Osteoblast (primary cell): ENCODE results near the gene ADGRL3. TPM values are rescaled to one million over a fixed set of nuclear protein-coding genes. Genes with fewer than 3 reads are reported as not detected.

ENCODE experiments used
- DNase-seq: peaks from one replicate; pipeline ENCODE4 v3.0.0; 2011; ENCODE audit warnings: low spot score, mixed read lengths; ENCODE audit not compliant: insufficient read length; ENCODE audit errors: missing footprints
- H2AFZ ChIP-seq: 2 replicates; pipeline ENCODE4 v1.6.0; 2011; ENCODE audit warnings: mild to moderate bottlenecking, low read length
- H3K27ac ChIP-seq: 2 replicates; pipeline ENCODE4 v1.5.1; 2011; ENCODE audit warnings: mild to moderate bottlenecking, low read depth, low read length, moderate library complexity
- H3K27me3 ChIP-seq: 2 replicates; pipeline ENCODE4 v1.6.0; 2012; ENCODE audit warnings: mild to moderate bottlenecking, control low read depth, inconsistent platforms, low read length, moderate library complexity; ENCODE audit not compliant: insufficient read depth
- H3K36me3 ChIP-seq: 2 replicates; pipeline ENCODE4 v1.5.1; 2011; ENCODE audit warnings: mild to moderate bottlenecking, low read length, control low read depth, moderate library complexity; ENCODE audit not compliant: insufficient read depth
- H3K4me1 ChIP-seq: 2 replicates; pipeline ENCODE4 v1.5.1; 2011; ENCODE audit warnings: mild to moderate bottlenecking, low read length, control low read depth, moderate library complexity; ENCODE audit not compliant: insufficient read depth
- H3K4me2 ChIP-seq: 2 replicates; pipeline ENCODE4 v1.6.0; 2011; ENCODE audit warnings: mild to moderate bottlenecking, low read length; ENCODE audit not compliant: insufficient read depth
- H3K4me3 ChIP-seq: fragments of 200-600 bp; sonication (generic); 3 replicates; pipeline ENCODE4 v1.5.1; 2012; ENCODE audit warnings: mild to moderate bottlenecking, low read length, inconsistent platforms; ENCODE audit not compliant: insufficient read depth
- H3K79me2 ChIP-seq: 2 replicates; pipeline ENCODE4 v1.6.0; 2012; ENCODE audit warnings: mild to moderate bottlenecking, low read length, control low read depth, inconsistent platforms; ENCODE audit not compliant: insufficient read depth
- H3K9me3 ChIP-seq: 2 replicates; pipeline ENCODE4 v1.5.1; 2011; ENCODE audit warnings: low read depth, low read length, control low read depth
- H4K20me1 ChIP-seq: 2 replicates; pipeline ENCODE4 v1.6.0; 2012; ENCODE audit warnings: mild to moderate bottlenecking, low read length, control low read depth; ENCODE audit not compliant: insufficient read depth
- CTCF ChIP-seq: IDR thresholded peaks from 2 replicates; pipeline ENCODE4 v1.5.1; 2011; ENCODE audit warnings: mild to moderate bottlenecking, low read depth, low read length, moderate library complexity; ENCODE audit errors: extremely low read depth
- total RNA-seq: library from RNA; depleted of rRNA; stranded (reverse); fragments of >200 nt; gene quantifications from 2 replicates; pipeline ENCODE4 v1.2.3, GENCODE V29; 2012

Gene ADGRL3
- total RNA-seq, 1 donor, result not detected

GRCh38 chr4:61922766-61923165 lies 722.6 kb downstream of the ADGRL3 start:
- Histone ChIP-seq H3K27ac (no peak overlapping the region), H3K79me2 (no peaks in the 10 kb centered on the region), H3K36me3 (no peaks in the 10 kb centered on the region), H3K27me3 (no peaks in the 10 kb centered on the region), H3K4me3 (no peak overlapping the region), H3K4me2 (no peak overlapping the region), H4K20me1 (no peaks in the 10 kb centered on the region), H3K9me3 (no peaks in the 10 kb centered on the region), H3K4me1 (no peaks in the 10 kb centered on the region), H2AFZ (no peak overlapping the region)
- TF ChIP-seq CTCF, result no peak
- no peak for DNase-seq

- Histone ChIP-seq H3K79me2 (no peaks in the 10 kb centered on the region), H3K36me3 (no peaks in the 10 kb centered on the region), H2AFZ (no peak overlapping the region), H3K27ac (no peak overlapping the region), H3K4me3 (no peak overlapping the region), H4K20me1 (no peaks in the 10 kb centered on the region), H3K4me2 (no peak overlapping the region), H3K27me3 (no peaks in the 10 kb centered on the region), H3K9me3 (no peaks in the 10 kb centered on the region), H3K4me1 (no peaks in the 10 kb centered on the region)
- no peak for DNase-seq
- no peak for TF ChIP-seq CTCF
Measured at GRCh38 chr4:61923179-61923578, 723.1 kb downstream of the ADGRL3 start.

- H2AFZ ChIP-seq, result no peak overlapping the region
- no peaks in the 10 kb centered on the region for H3K9me3 ChIP-seq
- H3K4me3 ChIP-seq, result no peak overlapping the region
- TF ChIP-seq CTCF, result no peak
- no peaks in the 10 kb centered on the region for H3K36me3 ChIP-seq
- H4K20me1 ChIP-seq, result no peaks in the 10 kb centered on the region
- no peaks in the 10 kb centered on the region for H3K27me3 ChIP-seq
- no peaks in the 10 kb centered on the region for H3K79me2 ChIP-seq
- DNase-seq, result no peak
- no peak overlapping the region for H3K4me2 ChIP-seq
- no peak overlapping the region for H3K27ac ChIP-seq
- no peaks in the 10 kb centered on the region for H3K4me1 ChIP-seq
Measured at GRCh38 chr4:61924131-61924530, 724.0 kb downstream of the ADGRL3 start.

- Histone ChIP-seq H3K27ac (no peak overlapping the region), H2AFZ (no peak overlapping the region), H3K4me3 (no peak overlapping the region), H3K36me3 (no peaks in the 10 kb centered on the region), H3K4me1 (no peaks in the 10 kb centered on the region), H3K4me2 (no peak overlapping the region), H3K27me3 (no peaks in the 10 kb centered on the region), H4K20me1 (no peaks in the 10 kb centered on the region), H3K79me2 (no peaks in the 10 kb centered on the region), H3K9me3 (no peaks in the 10 kb centered on the region)
- no peak for TF ChIP-seq CTCF
- DNase-seq, result no peak
Measured at GRCh38 chr4:61933527-61933926, 733.4 kb downstream of the ADGRL3 start.
